Memory B cell (primary cell): ENCODE results near the gene LGALS7.
"Not testable (repeated sequence)": the region's sequence is repeated elsewhere in the genome, so short reads cannot be mapped to it uniquely, and the experiment has no call there.

Experiments used
- ATAC-seq: fragments of 150-1000 bp; cut with Tn5 transposase; 2 replicates; pipeline ENCODE4 v1.10.0; 2021; ENCODE audit warnings: low read depth, mild to moderate bottlenecking, moderate library complexity
- DNase-seq, 2 donors: peaks; one replicate each; pipeline ENCODE4 v3.0.0; 2022; ENCODE audit warnings: low spot score in 2 of 2
- H3K27ac Mint-ChIP-seq: one replicate; pipeline ENCODE4 v1.8.0; 2022; ENCODE audit warnings: mild to moderate bottlenecking, moderate library complexity, mixed read lengths
- H3K27me3 Mint-ChIP-seq: one replicate; pipeline ENCODE4 v1.8.0; 2022; ENCODE audit warnings: mixed read lengths
- H3K36me3 Mint-ChIP-seq: one replicate; pipeline ENCODE4 v1.8.0; 2022; ENCODE audit warnings: mild to moderate bottlenecking, mixed read lengths
- H3K4me1 Mint-ChIP-seq: one replicate; pipeline ENCODE4 v1.8.0; 2022; ENCODE audit warnings: mixed read lengths
- H3K4me3 Mint-ChIP-seq: one replicate; pipeline ENCODE4 v1.8.0; 2022; ENCODE audit warnings: mild to moderate bottlenecking, moderate library complexity, mixed read lengths
- H3K9me3 Mint-ChIP-seq: one replicate; pipeline ENCODE4 v1.8.0; 2022; ENCODE audit warnings: mixed read lengths

LGALS7 gene

GRCh38 chr19:38770949-38771275, 2.4 kb downstream of the LGALS7 start:
- DNase-seq, H3K27ac Mint-ChIP-seq, H3K9me3 Mint-ChIP-seq, H3K27me3 Mint-ChIP-seq, H3K36me3 Mint-ChIP-seq, H3K4me3 Mint-ChIP-seq, H3K4me1 Mint-ChIP-seq: not testable (repeated sequence)
- peak; percentile 54 for ATAC-seq

- peak; percentile 7 for ATAC-seq
Observed at GRCh38 chr19:38770228-38770948, 2.9 kb downstream of the LGALS7 start.

GRCh38 chr19:38769635-38770211, 3.6 kb downstream of the LGALS7 start:
- Mint-ChIP-seq H3K36me3 (no peaks in the 10 kb centered on the region), H3K4me1 (peaks cover 7% of the 10 kb centered on the region), H3K9me3 (no peaks in the 10 kb centered on the region), H3K27ac (peak overlapping the region; percentile 87), H3K4me3 (peak overlapping the region; percentile 75), H3K27me3 (no peaks in the 10 kb centered on the region)
- ATAC-seq (peak; percentile 90), DNase-seq (peak; percentile 93 to 97)

More at GRCh38 chr19:38770228-38770948, 2.9 kb downstream of the LGALS7 start:
- H3K4me3 Mint-ChIP-seq = peak overlapping the region; percentile 75
- not testable (repeated sequence) for H3K27ac Mint-ChIP-seq, DNase-seq, H3K36me3 Mint-ChIP-seq, H3K9me3 Mint-ChIP-seq, H3K4me1 Mint-ChIP-seq, H3K27me3 Mint-ChIP-seq

GRCh38 chr19:38766276-38767047, 6.9 kb downstream of the LGALS7 start:
- Mint-ChIP-seq H3K9me3 (no peaks in the 10 kb centered on the region), H3K4me1 (peaks cover 13% of the 10 kb centered on the region), H3K27ac (no peak overlapping the region), H3K27me3 (no peaks in the 10 kb centered on the region), H3K4me3 (no peak overlapping the region), H3K36me3 (no peaks in the 10 kb centered on the region)
- DNase-seq (no peak), ATAC-seq (no peak)

- Mint-ChIP-seq H3K36me3 (no peaks in the 10 kb centered on the region), H3K4me1 (peaks cover 13% of the 10 kb centered on the region), H3K4me3 (no peak overlapping the region), H3K27ac (no peak overlapping the region), H3K27me3 (no peaks in the 10 kb centered on the region), H3K9me3 (no peaks in the 10 kb centered on the region)
- ATAC-seq = no peak
- no peak for DNase-seq
Observed at GRCh38 chr19:38765214-38765613, 8.1 kb downstream of the LGALS7 start.

GRCh38 chr19:38763795-38764220, 9.5 kb downstream of the LGALS7 start:
- DNase-seq (no peak), ATAC-seq (no peak)
- peaks cover 10% of the 10 kb centered on the region for H3K4me1 Mint-ChIP-seq
- H3K27me3 Mint-ChIP-seq = no peaks in the 10 kb centered on the region
- H3K4me3 Mint-ChIP-seq = no peak overlapping the region
- H3K9me3 Mint-ChIP-seq = no peaks in the 10 kb centered on the region
- no peak overlapping the region for H3K27ac Mint-ChIP-seq
- no peaks in the 10 kb centered on the region for H3K36me3 Mint-ChIP-seq

GRCh38 chr19:38761884-38762389, 11.4 kb downstream of the LGALS7 start:
- not testable (repeated sequence) for H3K36me3 Mint-ChIP-seq, DNase-seq, ATAC-seq, H3K4me3 Mint-ChIP-seq, H3K4me1 Mint-ChIP-seq, H3K9me3 Mint-ChIP-seq, H3K27me3 Mint-ChIP-seq
- peak overlapping the region; percentile 58 for H3K27ac Mint-ChIP-seq

GRCh38 chr19:38760805-38761517, 12.4 kb downstream of the LGALS7 start:
- H3K36me3 Mint-ChIP-seq, H3K4me1 Mint-ChIP-seq, H3K9me3 Mint-ChIP-seq, DNase-seq, H3K4me3 Mint-ChIP-seq, H3K27me3 Mint-ChIP-seq, ATAC-seq: not testable (repeated sequence)
- H3K27ac Mint-ChIP-seq = peak overlapping the region; percentile 58

- Mint-ChIP-seq H3K27me3 (no peaks in the 10 kb centered on the region), H3K9me3 (no peaks in the 10 kb centered on the region), H3K27ac (no peak overlapping the region), H3K36me3 (no peaks in the 10 kb centered on the region), H3K4me1 (peaks cover 6% of the 10 kb centered on the region), H3K4me3 (no peak overlapping the region)
- ATAC-seq (no peak), DNase-seq (no peak)
Observed at GRCh38 chr19:38759590-38760003, 13.7 kb downstream of the LGALS7 start.

- not testable (repeated sequence) for DNase-seq, H3K36me3 Mint-ChIP-seq, H3K4me1 Mint-ChIP-seq, H3K9me3 Mint-ChIP-seq, H3K27ac Mint-ChIP-seq, H3K4me3 Mint-ChIP-seq, ATAC-seq, H3K27me3 Mint-ChIP-seq
Observed at GRCh38 chr19:38754196-38754595, 19.1 kb downstream of the LGALS7 start.

- H3K36me3 Mint-ChIP-seq, H3K27ac Mint-ChIP-seq, H3K27me3 Mint-ChIP-seq, H3K4me3 Mint-ChIP-seq, ATAC-seq, DNase-seq, H3K4me1 Mint-ChIP-seq, H3K9me3 Mint-ChIP-seq: not testable (repeated sequence)
Observed at GRCh38 chr19:38753783-38754182, 19.5 kb downstream of the LGALS7 start.

- H3K27ac Mint-ChIP-seq = no peak overlapping the region
- no peaks in the 10 kb centered on the region for H3K4me1 Mint-ChIP-seq
- H3K27me3 Mint-ChIP-seq = no peaks in the 10 kb centered on the region
- H3K9me3 Mint-ChIP-seq = no peaks in the 10 kb centered on the region
- no peak for ATAC-seq
- no peak overlapping the region for H3K4me3 Mint-ChIP-seq
- no peak for DNase-seq
- no peaks in the 10 kb centered on the region for H3K36me3 Mint-ChIP-seq
Observed at GRCh38 chr19:38745316-38745715, 28.0 kb downstream of the LGALS7 start.

GRCh38 chr19:38744874-38745273, 28.4 kb downstream of the LGALS7 start:
- Mint-ChIP-seq H3K27ac (no peak overlapping the region), H3K4me1 (no peaks in the 10 kb centered on the region), H3K4me3 (no peak overlapping the region), H3K36me3 (no peaks in the 10 kb centered on the region), H3K27me3 (no peaks in the 10 kb centered on the region), H3K9me3 (no peaks in the 10 kb centered on the region)
- ATAC-seq (no peak), DNase-seq (no peak)

GRCh38 chr19:38744298-38744681, 29.0 kb downstream of the LGALS7 start, which contains the start of gene CAPN12:
Gene CAPN12 (minus strand): TSS chr19:38744474. CDS start chr19:38744165, 309 bp downstream.
- ATAC-seq (no peak), DNase-seq (no peak)
- H3K27ac Mint-ChIP-seq = no peak within 1 kb of the TSS
- H3K36me3 Mint-ChIP-seq = no peaks in the 10 kb centered on the region
- no peaks in the 10 kb centered on the region for H3K27me3 Mint-ChIP-seq
- H3K4me3 Mint-ChIP-seq = no peak within 1 kb of the TSS
- peaks cover 2% of the 10 kb centered on the region for H3K4me1 Mint-ChIP-seq
- peaks cover 1% of the 10 kb centered on the region for H3K9me3 Mint-ChIP-seq
